Measurements from ENCODE around the gene PCDH9.

Gene PCDH9

DNA sequence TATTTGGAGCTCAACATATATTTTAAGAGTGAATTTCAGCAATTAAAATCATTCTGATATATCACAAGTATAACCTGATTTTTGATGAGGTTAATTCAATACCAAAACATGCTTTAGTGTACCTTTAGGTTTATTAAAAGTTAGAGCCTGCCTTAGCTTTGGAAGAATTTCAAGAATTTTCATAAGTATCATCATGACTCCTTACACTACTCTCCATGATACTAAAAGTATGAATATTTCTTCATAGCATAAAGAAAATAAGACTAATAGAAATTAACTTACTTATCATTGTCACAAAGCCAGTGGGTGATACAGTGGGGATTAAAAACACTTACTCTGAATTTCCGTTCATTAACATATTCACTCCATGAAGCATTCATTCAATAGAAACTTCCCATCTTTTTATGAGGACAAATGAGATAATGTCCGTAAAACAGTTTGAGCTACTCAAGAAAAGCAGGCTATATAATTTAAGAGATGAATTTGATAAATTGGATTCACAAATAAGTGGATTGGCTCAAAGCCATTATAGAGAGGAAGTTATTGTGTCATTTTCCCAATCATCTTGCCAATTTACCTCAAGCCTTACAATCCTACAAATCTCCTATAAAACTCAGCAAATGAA lies 214.0 kb downstream of the PCDH9 start:
- no peak overlapping the region for H3K4me2 ChIP-seq (ENCODE audit: low read length, poor library complexity, severe bottlenecking)
- H3K79me1 ChIP-seq (replicated peaks; ENCODE audit: low read length, poor library complexity, severe bottlenecking): no peaks in the 10 kb centered on the region
- H2BK120ac ChIP-seq (ENCODE audit: low read depth, low read length): no peak overlapping the region
- no peak overlapping the region for H2BK12ac ChIP-seq (ENCODE audit: low read length in 2 of 2)
- no peak overlapping the region for H3K4ac ChIP-seq (ENCODE audit: low read depth in 1 of 2, low read length in 2 of 2)
- no peak overlapping the region for H3K9ac ChIP-seq (ENCODE audit: low read length)
- H3K27me3 ChIP-seq (ENCODE audit: control insufficient read depth in 1 of 2, insufficient read depth in 1 of 2, low read length in 2 of 2): no peaks in the 10 kb centered on the region
- no peak for DNase-seq
- H4K91ac ChIP-seq (ENCODE audit: low read length): no peak overlapping the region
- H3K27ac ChIP-seq (ENCODE audit: low read length, poor library complexity, severe bottlenecking): no peak overlapping the region
- no peak overlapping the region for H3K14ac ChIP-seq (ENCODE audit: low read length in 2 of 2)
- no peaks in the 10 kb centered on the region for H3K36me3 ChIP-seq (ENCODE audit: control insufficient read depth in 1 of 2, insufficient read depth in 2 of 2, low read depth in 1 of 2, low read length in 2 of 2)
- H2BK5ac ChIP-seq (ENCODE audit: low read depth, low read length, poor library complexity, severe bottlenecking): no peak overlapping the region
- H2AFZ ChIP-seq (ENCODE audit: low read depth, low read length): no peak overlapping the region
- H4K8ac ChIP-seq (ENCODE audit: low read length): no peak overlapping the region
- H3K4me1 ChIP-seq (ENCODE audit: control insufficient read depth, insufficient read depth, low read depth, low read length): no peaks in the 10 kb centered on the region
- H3K9me3 ChIP-seq (ENCODE audit: control insufficient read depth, low read length): no peaks in the 10 kb centered on the region
- no peak overlapping the region for H3K4me3 ChIP-seq (ENCODE audit: insufficient read depth in 1 of 2, low read depth in 1 of 2, low read length in 2 of 2)
- no peak overlapping the region for H2AK5ac ChIP-seq (ENCODE audit: low read length, severe bottlenecking)
- no peak overlapping the region for H3K18ac ChIP-seq (ENCODE audit: low read depth in 1 of 2, low read length in 2 of 2)
- no peak overlapping the region for H2BK15ac ChIP-seq (ENCODE audit: low read depth, poor library complexity, severe bottlenecking)
- 100% methylated on average over 1 of the region's 2 CpGs for WGBS
- H3K23ac ChIP-seq (ENCODE audit: low read length in 2 of 2): no peak overlapping the region

DNA sequence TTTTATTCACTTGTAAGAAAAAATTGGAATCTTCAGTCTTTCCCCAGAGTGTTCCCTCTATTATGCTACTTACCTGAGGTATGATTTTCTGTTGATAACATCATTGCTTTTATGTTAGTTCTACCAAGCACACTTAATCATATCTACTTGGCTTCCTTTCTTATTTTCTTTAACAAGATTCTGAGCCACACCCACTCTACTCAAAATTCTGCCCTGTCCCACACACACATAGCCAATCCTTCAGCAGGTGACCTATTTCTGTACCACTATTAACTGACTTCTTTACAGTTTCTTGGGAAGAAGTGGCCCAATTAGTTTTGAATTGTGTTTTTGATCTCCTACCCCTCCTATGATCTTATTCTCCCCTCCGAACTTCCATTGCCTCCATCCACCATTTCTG lies 215.7 kb downstream of the PCDH9 start:
- no peak overlapping the region for H3K14ac ChIP-seq (ENCODE audit: low read length in 2 of 2)
- H2BK5ac ChIP-seq (ENCODE audit: low read depth, low read length, poor library complexity, severe bottlenecking): no peak overlapping the region
- no peak overlapping the region for H2BK12ac ChIP-seq (ENCODE audit: low read length in 2 of 2)
- H2AK5ac ChIP-seq (ENCODE audit: low read length, severe bottlenecking): no peak overlapping the region
- no peak overlapping the region for H3K23ac ChIP-seq (ENCODE audit: low read length in 2 of 2)
- H3K9me3 ChIP-seq (ENCODE audit: control insufficient read depth, low read length): no peaks in the 10 kb centered on the region
- H3K36me3 ChIP-seq (ENCODE audit: control insufficient read depth in 1 of 2, insufficient read depth in 2 of 2, low read depth in 1 of 2, low read length in 2 of 2): no peaks in the 10 kb centered on the region
- DNase-seq: no peak
- no peak overlapping the region for H3K9ac ChIP-seq (ENCODE audit: low read length)
- no peak overlapping the region for H3K4me3 ChIP-seq (ENCODE audit: insufficient read depth in 1 of 2, low read depth in 1 of 2, low read length in 2 of 2)
- H3K27ac ChIP-seq (ENCODE audit: low read length, poor library complexity, severe bottlenecking): no peak overlapping the region
- H3K79me1 ChIP-seq (replicated peaks; ENCODE audit: low read length, poor library complexity, severe bottlenecking): no peaks in the 10 kb centered on the region
- H2AFZ ChIP-seq (ENCODE audit: low read depth, low read length): no peak overlapping the region
- no peak overlapping the region for H4K91ac ChIP-seq (ENCODE audit: low read length)
- H2BK120ac ChIP-seq (ENCODE audit: low read depth, low read length): no peak overlapping the region
- no peaks in the 10 kb centered on the region for H3K4me1 ChIP-seq (ENCODE audit: control insufficient read depth, insufficient read depth, low read depth, low read length)
- no peak overlapping the region for H3K4ac ChIP-seq (ENCODE audit: low read depth in 1 of 2, low read length in 2 of 2)
- H2BK15ac ChIP-seq (ENCODE audit: low read depth, poor library complexity, severe bottlenecking): no peak overlapping the region
- no peak overlapping the region for H3K18ac ChIP-seq (ENCODE audit: low read depth in 1 of 2, low read length in 2 of 2)
- 96% methylated on average over 1 of the region's 1 CpG for WGBS
- no peak overlapping the region for H3K4me2 ChIP-seq (ENCODE audit: low read length, poor library complexity, severe bottlenecking)
- no peaks in the 10 kb centered on the region for H3K27me3 ChIP-seq (ENCODE audit: control insufficient read depth in 1 of 2, insufficient read depth in 1 of 2, low read length in 2 of 2)
- H4K8ac ChIP-seq (ENCODE audit: low read length): no peak overlapping the region

DNA sequence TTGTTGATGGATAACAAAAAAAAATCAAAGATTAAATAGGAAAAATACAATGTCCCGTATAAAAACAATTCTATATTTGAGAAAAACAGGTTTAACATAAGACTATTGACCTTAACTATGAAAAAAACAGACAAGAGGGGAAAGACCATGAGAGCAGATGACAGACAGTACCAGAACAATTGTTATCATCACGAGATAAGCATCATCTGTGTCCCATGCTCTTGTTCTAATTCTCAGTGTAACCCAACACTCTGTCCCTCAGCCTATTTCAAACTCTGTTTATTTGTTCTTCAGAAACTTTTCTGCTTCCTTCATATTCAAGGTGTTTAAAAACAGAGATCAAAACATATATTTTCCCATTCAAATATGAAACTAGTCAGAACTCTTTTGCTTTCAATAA lies 216.4 kb downstream of the PCDH9 start:
- Histone ChIP-seq H3K9ac (ENCODE audit: low read length) (no peak overlapping the region), H3K4me2 (ENCODE audit: low read length, poor library complexity, severe bottlenecking) (no peak overlapping the region), H3K14ac (ENCODE audit: low read length in 2 of 2) (no peak overlapping the region), H3K27ac (ENCODE audit: low read length, poor library complexity, severe bottlenecking) (no peak overlapping the region), H3K4me3 (ENCODE audit: insufficient read depth in 1 of 2, low read depth in 1 of 2, low read length in 2 of 2) (no peak overlapping the region), H2BK120ac (ENCODE audit: low read depth, low read length) (no peak overlapping the region), H3K36me3 (ENCODE audit: control insufficient read depth in 1 of 2, insufficient read depth in 2 of 2, low read depth in 1 of 2, low read length in 2 of 2) (no peaks in the 10 kb centered on the region), H3K27me3 (ENCODE audit: control insufficient read depth in 1 of 2, insufficient read depth in 1 of 2, low read length in 2 of 2) (no peaks in the 10 kb centered on the region), H4K8ac (ENCODE audit: low read length) (no peak overlapping the region), H3K18ac (ENCODE audit: low read depth in 1 of 2, low read length in 2 of 2) (no peak overlapping the region), H3K9me3 (ENCODE audit: control insufficient read depth, low read length) (no peaks in the 10 kb centered on the region), H3K23ac (ENCODE audit: low read length in 2 of 2) (no peak overlapping the region), H2BK15ac (ENCODE audit: low read depth, poor library complexity, severe bottlenecking) (no peak overlapping the region), H3K79me1 (replicated peaks; ENCODE audit: low read length, poor library complexity, severe bottlenecking) (no peaks in the 10 kb centered on the region), H2AK5ac (ENCODE audit: low read length, severe bottlenecking) (no peak overlapping the region), H3K4ac (ENCODE audit: low read depth in 1 of 2, low read length in 2 of 2) (no peak overlapping the region), H2BK5ac (ENCODE audit: low read depth, low read length, poor library complexity, severe bottlenecking) (no peak overlapping the region), H4K91ac (ENCODE audit: low read length) (no peak overlapping the region), H2AFZ (ENCODE audit: low read depth, low read length) (no peak overlapping the region), H2BK12ac (ENCODE audit: low read length in 2 of 2) (no peak overlapping the region), H3K4me1 (ENCODE audit: control insufficient read depth, insufficient read depth, low read depth, low read length) (no peaks in the 10 kb centered on the region)
- WGBS: 85% methylated on average over 2 of the region's 2 CpGs
- DNase-seq: no peak

DNA sequence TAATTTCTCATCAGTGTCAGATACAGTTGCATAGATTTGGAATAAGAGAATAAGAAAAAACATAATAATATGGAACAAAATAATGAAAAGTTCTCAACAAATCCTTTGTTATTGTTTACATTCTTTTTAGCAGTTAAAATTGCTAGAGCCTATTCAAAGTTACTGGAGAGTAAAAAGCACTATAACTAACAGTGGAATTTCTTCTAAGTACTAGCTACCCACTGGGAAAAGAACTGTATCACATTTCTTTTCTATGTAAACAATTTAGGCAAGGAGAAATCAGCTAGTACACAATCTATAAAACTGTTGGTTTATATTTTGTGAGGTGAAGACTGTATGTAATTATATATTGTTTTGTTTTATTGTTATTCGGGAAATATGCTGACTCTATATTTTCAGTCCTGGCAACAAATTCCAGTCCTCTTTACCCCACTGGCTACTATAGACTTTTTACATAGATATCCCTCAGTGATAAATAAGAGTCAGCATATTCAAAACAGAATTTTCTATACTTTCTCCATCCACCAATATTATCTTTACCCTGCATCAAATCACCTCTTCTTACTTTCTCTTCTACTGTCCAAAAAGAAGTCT lies 222.0 kb downstream of the PCDH9 start:
- no peak overlapping the region for H3K14ac ChIP-seq (ENCODE audit: low read length in 2 of 2)
- no peak overlapping the region for H3K9ac ChIP-seq (ENCODE audit: low read length)
- no peak overlapping the region for H3K18ac ChIP-seq (ENCODE audit: low read depth in 1 of 2, low read length in 2 of 2)
- H2AFZ ChIP-seq (ENCODE audit: low read depth, low read length): no peak overlapping the region
- H3K23ac ChIP-seq (ENCODE audit: low read length in 2 of 2): no peak overlapping the region
- H3K4me2 ChIP-seq (ENCODE audit: low read length, poor library complexity, severe bottlenecking): no peak overlapping the region
- H3K4ac ChIP-seq (ENCODE audit: low read depth in 1 of 2, low read length in 2 of 2): no peak overlapping the region
- no peak overlapping the region for H2AK5ac ChIP-seq (ENCODE audit: low read length, severe bottlenecking)
- H3K4me1 ChIP-seq (ENCODE audit: control insufficient read depth, insufficient read depth, low read depth, low read length): no peaks in the 10 kb centered on the region
- no peak overlapping the region for H2BK15ac ChIP-seq (ENCODE audit: low read depth, poor library complexity, severe bottlenecking)
- no peak overlapping the region for H2BK120ac ChIP-seq (ENCODE audit: low read depth, low read length)
- H3K27ac ChIP-seq (ENCODE audit: low read length, poor library complexity, severe bottlenecking): no peak overlapping the region
- no peak overlapping the region for H2BK5ac ChIP-seq (ENCODE audit: low read depth, low read length, poor library complexity, severe bottlenecking)
- H3K27me3 ChIP-seq (ENCODE audit: control insufficient read depth in 1 of 2, insufficient read depth in 1 of 2, low read length in 2 of 2): no peaks in the 10 kb centered on the region
- H2BK12ac ChIP-seq (ENCODE audit: low read length in 2 of 2): no peak overlapping the region
- 100% methylated on average over 1 of the region's 1 CpG for whole genome bisulfite sequencing
- no peak overlapping the region for H4K8ac ChIP-seq (ENCODE audit: low read length)
- no peak overlapping the region for H3K4me3 ChIP-seq (ENCODE audit: insufficient read depth in 1 of 2, low read depth in 1 of 2, low read length in 2 of 2)
- no peaks in the 10 kb centered on the region for H3K79me1 ChIP-seq (replicated peaks; ENCODE audit: low read length, poor library complexity, severe bottlenecking)
- no peaks in the 10 kb centered on the region for H3K9me3 ChIP-seq (ENCODE audit: control insufficient read depth, low read length)
- DNase-seq: no peak
- no peak overlapping the region for H4K91ac ChIP-seq (ENCODE audit: low read length)
- no peaks in the 10 kb centered on the region for H3K36me3 ChIP-seq (ENCODE audit: control insufficient read depth in 1 of 2, insufficient read depth in 2 of 2, low read depth in 1 of 2, low read length in 2 of 2)
